AG04449 (cell line): ENCODE results near the gene TMEM125.

Source experiments
- CTCF ChIA-PET: fragments of 350-600 bp; formaldehyde crosslinking; extraction: SDS; loops from one replicate; lab custom pipeline; 2021; ENCODE audit warnings: antibody characterized with exemption; lab: Yijun Ruan, JAX
- POLR2A ChIA-PET: fragments of 400-600, 350-600 bp; formaldehyde crosslinking; extraction: SDS; loops from one replicate; lab custom pipeline; 2020; ENCODE audit warnings: antibody characterized with exemption, inconsistent platforms; lab: Yijun Ruan, JAX
- DNase-seq: peaks from one replicate; pipeline ENCODE4 v3.0.0-alpha.2; 2010; ENCODE audit warnings: low read depth, low spot score
- H3K4me3 ChIP-seq: 2 replicates; pipeline ENCODE4 v1.5.1; 2011; ENCODE audit warnings: low read depth, mild to moderate bottlenecking, control low read depth, low read length
- TF ChIP-seq, protein P1 (sequence below): IDR thresholded peaks from one replicate; pipeline ENCODE4 v1.5.1; 2011; ENCODE audit warnings: mild to moderate bottlenecking, moderate library complexity, low read length, control low read depth, inconsistent platforms; ENCODE audit not compliant: insufficient read depth; ENCODE audit errors: missing control alignments

Gene TMEM125

DNA sequence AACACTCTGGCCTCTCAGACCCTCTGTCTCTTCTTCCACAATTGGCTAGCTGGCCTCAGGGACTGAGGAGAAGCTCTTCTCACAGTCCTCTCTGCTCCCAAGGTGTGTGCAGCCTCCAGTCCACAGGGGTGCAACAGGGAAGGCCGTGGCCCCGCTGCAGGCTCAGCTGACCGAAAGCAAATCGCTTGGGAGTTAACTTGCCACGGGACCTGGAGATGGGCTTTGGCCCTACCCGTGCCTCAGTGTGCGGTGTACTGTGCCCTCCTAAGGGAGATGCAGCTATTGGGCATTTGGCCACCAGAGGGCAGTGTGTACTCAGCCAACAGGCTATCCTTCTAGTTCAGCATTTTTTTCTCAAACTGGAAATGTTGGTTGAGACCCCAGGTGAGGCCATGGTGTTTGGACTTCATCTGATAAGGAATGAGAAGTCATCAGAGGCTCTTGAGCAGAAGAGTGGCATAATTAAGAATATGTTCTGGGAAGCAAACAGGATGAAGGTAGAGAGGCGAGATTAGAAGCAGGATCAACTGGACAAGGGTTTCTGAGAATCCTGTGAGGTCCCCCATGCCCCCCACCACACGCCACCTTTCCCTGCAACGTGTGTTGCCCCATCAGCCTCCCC, 42.5 kb upstream of the TMEM125 start:
- DNase-seq = no peak
- ChIA-PET CTCF (interaction anchor here (0.6 to 8.9 kb wide), 60 partner anchors 8 to 708 kb away, joined by 3 to 184 read pairs (median 4); partner anchors contain the start of genes C1orf210, CDC20, HYI and KDM4A), POLR2A (interaction anchor here (1.0 kb wide), 1 partner anchor 186 kb away, joined by 3 read pairs; no protein-coding TSS in a partner anchor)
- TF ChIP-seq, protein P1, sequence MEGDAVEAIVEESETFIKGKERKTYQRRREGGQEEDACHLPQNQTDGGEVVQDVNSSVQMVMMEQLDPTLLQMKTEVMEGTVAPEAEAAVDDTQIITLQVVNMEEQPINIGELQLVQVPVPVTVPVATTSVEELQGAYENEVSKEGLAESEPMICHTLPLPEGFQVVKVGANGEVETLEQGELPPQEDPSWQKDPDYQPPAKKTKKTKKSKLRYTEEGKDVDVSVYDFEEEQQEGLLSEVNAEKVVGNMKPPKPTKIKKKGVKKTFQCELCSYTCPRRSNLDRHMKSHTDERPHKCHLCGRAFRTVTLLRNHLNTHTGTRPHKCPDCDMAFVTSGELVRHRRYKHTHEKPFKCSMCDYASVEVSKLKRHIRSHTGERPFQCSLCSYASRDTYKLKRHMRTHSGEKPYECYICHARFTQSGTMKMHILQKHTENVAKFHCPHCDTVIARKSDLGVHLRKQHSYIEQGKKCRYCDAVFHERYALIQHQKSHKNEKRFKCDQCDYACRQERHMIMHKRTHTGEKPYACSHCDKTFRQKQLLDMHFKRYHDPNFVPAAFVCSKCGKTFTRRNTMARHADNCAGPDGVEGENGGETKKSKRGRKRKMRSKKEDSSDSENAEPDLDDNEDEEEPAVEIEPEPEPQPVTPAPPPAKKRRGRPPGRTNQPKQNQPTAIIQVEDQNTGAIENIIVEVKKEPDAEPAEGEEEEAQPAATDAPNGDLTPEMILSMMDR = peak; percentile 86
- no peak overlapping the region for H3K4me3 ChIP-seq

- POLR2A ChIA-PET = no interaction called here
- H3K4me3 ChIP-seq = no peak overlapping the region
- TF ChIP-seq, protein P1 = no peak
- DNase-seq = no peak
- CTCF ChIA-PET = interaction anchor here (0.7 to 8.9 kb wide), 18 partner anchors 8 to 704 kb away, joined by 3 to 184 read pairs (median 4); partner anchors contain the start of genes ARTN, CDC20, MED8 and SZT2
Observed at GRCh38 chr1:43229826-43230780, 39.7 kb upstream of the TMEM125 start.

- CTCF ChIA-PET = interaction anchor here (0.9 to 8.9 kb wide), 6 partner anchors 11 to 187 kb away, joined by 3 to 184 read pairs (median 6); partner anchors contain the start of genes CDC20, MED8 and SZT2
- no peak for DNase-seq
- POLR2A ChIA-PET = no interaction called here
- TF ChIP-seq, protein P1 = no peak
- no peak overlapping the region for H3K4me3 ChIP-seq
Observed at GRCh38 chr1:43232074-43232473, 37.7 kb upstream of the TMEM125 start.

GRCh38 chr1:43232482-43232881, 37.3 kb upstream of the TMEM125 start:
- POLR2A ChIA-PET = no interaction called here
- CTCF ChIA-PET = interaction anchor here (1.4 to 8.9 kb wide), 4 partner anchors 126 to 186 kb away, joined by 3 to 184 read pairs (median 8); partner anchors contain the start of genes CDC20, MED8 and SZT2

DNA sequence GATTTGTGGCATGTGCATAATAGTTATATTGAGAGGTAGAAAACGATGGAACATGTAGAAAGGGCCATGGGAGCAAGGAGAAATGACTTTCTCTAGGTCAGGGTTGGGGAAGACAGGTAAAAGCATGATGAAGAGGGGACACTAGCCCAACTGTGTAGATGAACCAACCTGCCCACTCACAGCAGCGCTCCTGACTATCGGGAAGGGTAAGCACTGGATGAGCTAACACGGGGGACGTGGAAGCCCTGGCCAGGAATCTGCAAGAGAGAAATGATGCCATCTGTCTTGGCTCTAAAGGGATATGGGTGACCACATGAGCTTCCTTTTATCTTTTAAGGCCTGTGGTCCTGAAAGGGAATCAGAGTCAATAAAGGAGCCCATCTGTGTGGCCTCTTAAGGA, 36.2 kb upstream of the TMEM125 start:
- no peak overlapping the region for H3K4me3 ChIP-seq
- ChIA-PET POLR2A (no interaction called here), CTCF (interaction anchor here (0.6 to 8.9 kb wide), 3 partner anchors 9 to 180 kb away, joined by 3 to 184 read pairs (median 4); no protein-coding TSS in a partner anchor)
- TF ChIP-seq, protein P1 = no peak
- DNase-seq = no peak

More at GRCh38 chr1:43232482-43232881, 37.3 kb upstream of the TMEM125 start:
- no peak for DNase-seq
- no peak overlapping the region for H3K4me3 ChIP-seq
- TF ChIP-seq, protein P1 = no peak
